Body of pancreas (tissue), 4 donors: ENCODE results near the gene PHF13. TPM values are rescaled to one million over a fixed set of nuclear protein-coding genes. Genes with fewer than 3 reads are reported as not detected.
"Not testable (repeated sequence)": the region's sequence is repeated elsewhere in the genome, so short reads cannot be mapped to it uniquely, and the experiment has no call there.

Experiments
- ATAC-seq: fragments of 150-250 bp; one replicate; pipeline ENCODE4 v1.9.1; 2016
- DNase-seq, 4 donors: peaks; one replicate each; pipeline ENCODE4 v3.0.0-alpha.2; 2019
- H3K27ac ChIP-seq, 4 donors: fragments of 200-600 bp; sonication (generic); 1 replicate in 3 of 4; 2 replicates in 1 of 4; pipeline versions ENCODE4 v1.5.1 to v1.6.1; 2016 to 2019; ENCODE audit warnings: mild to moderate bottlenecking in 1 of 4, mixed read lengths in 1 of 4, moderate library complexity in 1 of 4
- H3K27me3 ChIP-seq, 2 donors: fragments of 200-600 bp; sonication (generic); one replicate each; pipeline ENCODE4 v1.6.0; 2016; ENCODE audit warnings: mild to moderate bottlenecking in 1 of 2
- H3K36me3 ChIP-seq, 2 donors: fragments of 200-600 bp; sonication (generic); replicated peaks in 1 of 2; 2 replicates each; pipeline ENCODE4 v1.5.1; 2016; ENCODE audit warnings: low read depth in 2 of 2; ENCODE audit not compliant: insufficient read depth in 1 of 2
- H3K4me1 ChIP-seq: fragments of 200-600 bp; sonication (generic); one replicate; pipeline ENCODE4 v1.6.0; 2016
- H3K4me3 ChIP-seq, 2 donors: fragments of 200-600 bp; sonication (generic); 1 replicate in 1 of 2; 2 replicates in 1 of 2; pipeline ENCODE4 v1.5.1; 2016 to 2019
- H3K9me3 ChIP-seq, 3 donors: fragments of 200-600 bp; sonication (generic); 1 replicate in 2 of 3; 2 replicates in 1 of 3; pipeline ENCODE4 v1.5.1; 2016
- POLR2A ChIP-seq, 3 donors: fragments of 450-650 bp; IDR thresholded peaks; one replicate each; pipeline ENCODE4 v1.6.1; 2016; ENCODE audit warnings: antibody characterized with exemption in 3 of 3, mild to moderate bottlenecking in 2 of 3
- WGBS, 2 donors: methylation state at CpG; one replicate each; pipeline ENCODE4 v1.1.5; 2017; 5-methylcytosine and 5-hydroxymethylcytosine counted together
- intact Hi-C: fragments of 100-400 bp; cut with DNase I; formaldehyde crosslinking; loops from one replicate; pipeline ENCODE4 v1.15.1; 2023
- total RNA-seq, 2 donors: library from RNA; depleted of rRNA; stranded (reverse); fragments of >200 nt; gene quantifications; one replicate each; pipeline ENCODE4 v1.1.0, GENCODE V29; 2016
- TF ChIP-seq, protein P1 (sequence below), 7 experiments: fragments of 450-650 bp in 4 of 7; fragments of 200-600 bp in 3 of 7; sonication (generic) in 3 of 7; IDR thresholded peaks; one replicate each; pipeline ENCODE4 v1.5.1; 2016 to 2019; ENCODE audit warnings: antibody characterized with exemption in 7 of 7

PHF13 gene
- total RNA-seq, 2 donors from 2014 or later, result 6.2 to 9.6 TPM

DNA sequence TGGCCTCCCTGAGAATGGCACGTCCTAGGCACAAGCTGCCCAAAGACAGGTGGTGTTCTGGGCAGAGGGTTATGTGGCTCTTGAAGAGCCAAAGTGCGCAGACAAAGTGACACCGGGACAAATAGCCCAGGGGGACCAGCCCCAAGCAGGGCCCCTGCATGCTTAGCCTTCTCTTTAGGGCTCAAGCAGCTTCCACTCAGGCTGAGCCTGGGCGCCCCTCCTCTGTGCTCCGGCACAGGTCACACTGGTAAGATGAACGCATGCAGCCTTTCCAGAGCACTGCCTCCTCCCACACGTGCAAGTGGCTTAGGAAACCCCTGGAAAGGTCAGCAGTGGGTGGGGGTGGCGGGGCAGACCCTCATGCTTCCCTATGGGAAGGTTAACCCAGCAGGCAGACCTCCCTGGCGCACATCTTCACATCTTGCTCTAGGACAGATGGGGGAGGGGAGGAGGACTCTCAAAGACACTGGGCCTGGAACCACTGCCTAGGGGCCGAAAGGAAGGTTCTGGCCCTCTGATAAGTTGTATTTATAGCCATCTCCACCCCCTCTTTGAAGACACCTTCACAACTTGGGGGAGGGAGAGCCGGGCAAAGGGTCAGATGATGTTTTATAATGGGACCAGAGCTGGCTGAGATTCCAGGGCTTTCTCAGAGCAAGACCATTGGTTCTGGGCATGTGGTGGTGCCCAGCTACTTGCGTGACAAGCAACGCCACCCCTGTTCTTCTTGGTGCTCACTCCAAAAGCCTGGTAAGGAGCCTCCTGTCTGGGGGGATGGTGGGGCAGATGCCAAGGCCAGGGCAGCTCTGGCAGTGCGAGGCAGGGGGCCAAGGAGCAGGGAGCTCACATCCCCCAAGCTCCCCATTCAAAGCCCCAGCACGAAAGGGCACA lies 16.4 kb upstream of the PHF13 start:
- Histone ChIP-seq H3K4me1 (peaks cover 51% of the 10 kb centered on the region), H3K9me3 (no peaks in the 10 kb centered on the region), H3K27ac (peak overlapping the region in 2 of 4 donors; percentile 2 to 31), H3K4me3 (no peak overlapping the region), H3K27me3 (no peaks in the 10 kb centered on the region), H3K36me3 (peaks cover 10 to 35% of the 10 kb centered on the region in 2 donors)
- intact Hi-C loops, result no loop called here
- DNase-seq (no peak), ATAC-seq (no peak)
- no peak for TF ChIP-seq POLR2A (IDR thresholded peaks at IDR 0.05)
- TF ChIP-seq, protein P1, sequence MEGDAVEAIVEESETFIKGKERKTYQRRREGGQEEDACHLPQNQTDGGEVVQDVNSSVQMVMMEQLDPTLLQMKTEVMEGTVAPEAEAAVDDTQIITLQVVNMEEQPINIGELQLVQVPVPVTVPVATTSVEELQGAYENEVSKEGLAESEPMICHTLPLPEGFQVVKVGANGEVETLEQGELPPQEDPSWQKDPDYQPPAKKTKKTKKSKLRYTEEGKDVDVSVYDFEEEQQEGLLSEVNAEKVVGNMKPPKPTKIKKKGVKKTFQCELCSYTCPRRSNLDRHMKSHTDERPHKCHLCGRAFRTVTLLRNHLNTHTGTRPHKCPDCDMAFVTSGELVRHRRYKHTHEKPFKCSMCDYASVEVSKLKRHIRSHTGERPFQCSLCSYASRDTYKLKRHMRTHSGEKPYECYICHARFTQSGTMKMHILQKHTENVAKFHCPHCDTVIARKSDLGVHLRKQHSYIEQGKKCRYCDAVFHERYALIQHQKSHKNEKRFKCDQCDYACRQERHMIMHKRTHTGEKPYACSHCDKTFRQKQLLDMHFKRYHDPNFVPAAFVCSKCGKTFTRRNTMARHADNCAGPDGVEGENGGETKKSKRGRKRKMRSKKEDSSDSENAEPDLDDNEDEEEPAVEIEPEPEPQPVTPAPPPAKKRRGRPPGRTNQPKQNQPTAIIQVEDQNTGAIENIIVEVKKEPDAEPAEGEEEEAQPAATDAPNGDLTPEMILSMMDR (IDR thresholded peaks at IDR 0.05), result no peak
- WGBS, 2 donors, result 58 to 70% methylated on average over 11 to 15 of the region's 15 CpGs

DNA sequence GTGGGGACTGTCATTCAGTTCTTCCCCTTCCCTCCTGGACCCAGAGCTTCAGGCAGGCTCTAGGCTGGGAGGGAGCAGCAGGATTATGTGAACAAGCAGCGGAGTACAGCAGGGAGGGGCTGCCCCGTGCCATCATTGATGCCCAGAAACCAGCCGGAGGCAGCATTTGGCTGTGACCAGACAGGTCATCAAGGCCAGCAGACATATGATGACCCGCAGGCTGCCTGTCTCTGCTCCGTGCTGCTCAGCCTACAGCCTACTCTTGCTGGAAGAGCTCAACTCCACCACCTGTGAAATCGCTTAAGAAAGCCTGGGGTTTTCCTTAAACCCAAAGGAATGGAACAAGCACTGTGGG lies 15.8 kb upstream of the PHF13 start:
- intact Hi-C loops, result no loop called here
- H3K36me3 ChIP-seq, result peaks cover 10 to 30% of the 10 kb centered on the region in 2 donors
- no peaks in the 10 kb centered on the region for H3K9me3 ChIP-seq
- H3K27me3 ChIP-seq, result no peaks in the 10 kb centered on the region
- ATAC-seq (no peak), DNase-seq (no peak)
- peaks cover 51% of the 10 kb centered on the region for H3K4me1 ChIP-seq
- 56 to 68% methylated on average over 1 to 6 of the region's 6 CpGs for WGBS, 2 donors
- TF ChIP-seq, protein P1 (IDR thresholded peaks at IDR 0.05), result no peak
- TF ChIP-seq POLR2A (IDR thresholded peaks at IDR 0.05), result no peak
- H3K4me3 ChIP-seq, result no peak overlapping the region
- peak overlapping the region in 1 of 4 donors; percentile 2 for H3K27ac ChIP-seq

DNA sequence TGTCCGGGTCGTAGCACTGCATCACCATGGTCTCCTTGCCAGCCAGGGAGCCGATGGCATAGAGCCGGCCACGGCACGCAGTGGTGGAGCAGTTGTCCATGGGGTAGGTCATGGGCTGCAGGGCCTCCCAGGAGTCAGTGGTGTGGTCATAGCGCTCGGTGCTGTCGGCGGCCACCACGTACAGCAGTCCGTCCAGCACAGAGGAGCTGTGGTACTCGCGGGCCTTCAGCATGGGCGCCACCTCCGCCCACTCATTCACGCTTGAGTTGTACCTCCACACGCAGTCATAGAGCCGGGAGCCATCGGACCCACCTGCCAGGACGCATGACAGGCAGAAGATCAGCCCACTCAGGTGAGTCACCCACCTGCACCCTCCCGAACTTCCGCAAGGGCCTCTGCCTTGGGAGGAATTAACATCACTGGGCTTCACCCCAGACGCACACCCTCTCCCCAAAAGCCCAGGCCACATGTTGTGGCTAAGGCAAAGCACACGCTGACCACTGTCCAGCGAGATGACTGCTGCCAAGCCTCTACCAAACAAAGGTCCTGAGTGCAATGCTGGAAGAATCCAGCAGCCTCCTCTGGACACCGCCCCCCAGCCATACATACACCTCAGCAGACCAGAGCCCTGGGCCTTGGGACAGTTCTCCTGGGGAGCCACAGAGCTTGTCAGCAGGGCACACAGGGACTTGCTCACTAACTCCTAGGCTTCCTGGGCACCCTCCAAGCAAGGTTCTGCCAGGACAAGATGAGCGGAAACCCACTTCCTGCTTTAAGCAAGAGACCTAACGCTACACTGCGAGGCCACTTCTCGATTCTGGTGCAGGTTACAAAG lies 14.2 kb upstream of the PHF13 start:
- Histone ChIP-seq H3K27me3 (no peaks in the 10 kb centered on the region), H3K4me3 (no peak overlapping the region), H3K36me3 (peaks cover 0 to 14% of the 10 kb centered on the region in 2 donors), H3K9me3 (no peaks in the 10 kb centered on the region), H3K27ac (peak overlapping the region in 2 of 4 donors; percentile 46 to 99), H3K4me1 (peaks cover 64% of the 10 kb centered on the region)
- peak in 3 of 4 donors; percentile 33 to 58 (median 48) for DNase-seq
- intact Hi-C loops, result no loop called here
- TF ChIP-seq POLR2A (IDR thresholded peaks at IDR 0.05), result peak in 1 of 3 donors; percentile 3
- TF ChIP-seq, protein P1 (IDR thresholded peaks at IDR 0.05), result peak in 1 of 7 experiments; percentile 13
- whole genome bisulfite sequencing, 2 donors, result 55 to 56% methylated on average over 10 to 31 of the region's 31 CpGs
- no peak for ATAC-seq

DNA sequence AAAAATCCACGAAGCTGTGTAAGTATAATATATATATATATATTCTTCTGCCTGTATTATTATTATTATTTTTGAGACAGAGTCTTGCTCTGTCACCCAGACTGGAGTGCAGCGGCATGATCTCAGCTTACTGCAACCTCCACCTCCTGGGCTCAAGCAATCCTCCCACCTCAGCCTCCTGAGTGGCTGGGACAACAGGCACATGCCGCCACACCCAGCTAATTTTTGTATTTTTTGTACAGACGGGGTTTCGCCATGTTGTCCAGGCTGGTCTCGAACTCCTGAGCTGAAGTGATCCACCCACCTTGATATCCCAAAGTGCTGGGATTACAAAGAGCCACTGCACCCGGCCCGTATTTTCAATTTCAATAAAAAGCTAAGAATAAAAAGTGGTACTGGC lies 13.5 kb upstream of the PHF13 start:
- H3K4me1 ChIP-seq, result peaks cover 70% of the 10 kb centered on the region
- ATAC-seq, H3K9me3 ChIP-seq, DNase-seq, H3K27me3 ChIP-seq, intact Hi-C loops: not testable (repeated sequence)
- peaks cover 0 to 14% of the 10 kb centered on the region in 2 donors for H3K36me3 ChIP-seq
- H3K27ac ChIP-seq, result peak overlapping the region in 3 of 4 donors; percentile 92 to 99 (median 99)
- 35 to 54% methylated on average over 8 of the region's 8 CpGs for WGBS, 2 donors
- peak overlapping the region in 1 of 2 donors; percentile 53 for H3K4me3 ChIP-seq
